GM18907 (cell line): ENCODE data around the gene COL25A1.
"Not testable (repeated sequence)": the region's sequence is repeated elsewhere in the genome, so short reads cannot be mapped to it uniquely, and the experiment has no call there.

ENCODE experiments used
- ATAC-seq: cut with Tn5 transposase; IDR thresholded peaks from one replicate; pipeline ENCODE4 v1.9.1; 2021; ENCODE audit warnings: mild to moderate bottlenecking, moderate library complexity; ENCODE audit not compliant: unreplicated experiment

Gene COL25A1

DNA sequence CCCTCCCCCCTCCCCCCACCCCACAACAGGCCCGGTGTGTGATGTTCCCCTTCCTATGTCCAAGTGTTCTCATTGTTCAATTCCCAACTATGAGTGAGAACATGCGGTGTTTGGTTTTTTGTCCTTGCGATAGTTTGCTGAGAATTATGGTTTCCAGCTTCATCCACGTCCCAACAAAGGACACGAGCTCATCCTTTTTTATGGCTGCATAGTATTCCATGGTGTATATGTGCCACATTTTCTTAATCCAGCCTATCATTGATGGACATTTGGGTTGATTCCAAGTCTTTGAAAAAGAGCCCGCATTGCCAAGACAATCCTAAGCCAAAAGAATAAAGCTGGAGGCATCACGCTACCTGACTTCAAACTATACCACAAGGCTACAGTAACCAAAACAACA lies 231.8 kb downstream of the COL25A1 start:
- not testable (repeated sequence) for ATAC-seq

DNA sequence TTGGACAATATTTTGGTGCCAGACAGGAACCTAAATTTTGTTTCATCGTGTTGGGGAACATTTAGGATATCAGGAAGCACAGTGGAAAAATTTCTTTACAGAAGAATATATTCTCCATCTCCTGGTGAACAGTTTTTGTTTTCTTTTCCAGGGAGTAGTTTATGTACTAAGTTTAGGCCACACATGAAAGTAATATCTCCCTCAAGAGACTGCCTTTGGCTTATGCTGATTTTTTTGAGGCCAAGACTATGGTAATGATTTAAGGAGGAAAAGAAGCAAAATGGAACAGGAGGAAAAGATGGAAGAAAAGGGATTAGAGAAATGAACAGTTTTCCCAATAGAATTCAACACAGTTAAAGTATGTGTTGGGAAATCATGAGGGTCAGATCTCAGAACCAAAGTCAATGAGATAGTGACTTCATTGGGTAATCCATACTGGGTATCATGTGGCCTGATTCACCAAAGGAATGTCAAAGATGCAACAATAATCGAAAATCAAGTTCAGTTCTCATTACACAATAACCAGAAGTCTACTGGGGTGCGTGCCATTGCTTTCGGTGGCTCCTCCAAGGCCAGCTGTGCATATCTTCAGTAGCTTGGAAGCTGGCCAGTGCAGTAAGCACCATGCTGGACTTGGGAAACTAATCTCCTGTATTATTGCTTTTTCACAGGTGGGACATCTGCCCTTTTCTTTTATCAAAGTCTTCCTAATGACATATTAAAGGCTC lies 234.8 kb downstream of the COL25A1 start:
- no peak for ATAC-seq

DNA sequence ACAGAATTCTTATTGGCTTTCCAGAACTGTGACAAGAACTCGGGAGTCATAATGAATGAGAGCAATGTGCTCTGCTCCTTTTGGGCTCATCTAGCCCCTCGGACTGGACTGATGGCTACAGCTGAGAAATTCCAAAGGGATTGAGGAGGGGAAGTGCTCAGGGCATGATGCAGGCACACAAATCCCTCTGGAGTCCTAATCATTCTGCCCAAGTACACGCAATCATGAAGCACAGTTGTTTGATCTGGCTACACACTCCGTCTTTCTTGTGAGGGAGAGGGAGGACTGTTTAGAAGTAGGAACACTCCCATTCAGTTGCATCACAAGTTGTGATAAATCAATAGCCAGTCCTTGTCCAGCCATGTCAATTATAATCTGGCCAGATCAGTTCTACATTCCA lies 237.5 kb downstream of the COL25A1 start:
- ATAC-seq, result no peak

DNA sequence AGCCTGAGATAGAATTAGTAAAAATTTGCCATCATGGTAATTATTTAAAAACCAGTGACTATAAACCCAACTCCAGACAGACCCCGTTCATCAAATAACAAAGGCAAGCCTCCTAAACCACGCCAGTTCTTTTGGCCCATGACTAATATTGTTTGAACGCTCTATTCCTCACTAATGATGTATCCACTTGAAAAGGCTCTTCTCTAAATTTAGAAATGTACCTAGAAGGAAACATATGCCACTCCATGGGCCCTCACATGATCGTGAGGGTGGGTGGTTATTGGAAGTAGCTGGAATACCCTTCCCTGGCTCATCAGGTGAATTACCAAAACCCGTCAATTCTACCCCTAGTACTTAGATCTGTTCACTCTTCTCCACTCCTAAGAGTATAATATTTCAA lies 249.2 kb downstream of the COL25A1 start:
- ATAC-seq, result no peak

DNA sequence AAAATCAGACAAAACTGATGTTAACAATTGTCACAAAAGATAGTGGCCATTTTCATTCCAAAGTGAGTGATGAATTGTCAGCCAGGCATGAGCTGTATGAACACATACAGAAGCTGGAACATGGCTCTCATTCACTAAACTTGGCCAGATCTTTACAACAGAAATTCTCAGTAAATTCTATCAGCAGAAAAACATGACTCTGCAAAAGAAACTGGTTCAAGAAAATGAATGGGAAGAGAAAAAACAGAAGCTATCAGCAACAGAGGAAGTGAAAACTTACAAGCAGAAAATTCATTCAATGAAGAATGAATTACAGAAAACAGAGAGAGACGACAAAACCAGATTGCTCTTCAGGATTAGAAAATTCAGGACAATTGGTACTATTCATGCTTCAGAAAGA lies 249.6 kb downstream of the COL25A1 start:
- no peak for ATAC-seq

DNA sequence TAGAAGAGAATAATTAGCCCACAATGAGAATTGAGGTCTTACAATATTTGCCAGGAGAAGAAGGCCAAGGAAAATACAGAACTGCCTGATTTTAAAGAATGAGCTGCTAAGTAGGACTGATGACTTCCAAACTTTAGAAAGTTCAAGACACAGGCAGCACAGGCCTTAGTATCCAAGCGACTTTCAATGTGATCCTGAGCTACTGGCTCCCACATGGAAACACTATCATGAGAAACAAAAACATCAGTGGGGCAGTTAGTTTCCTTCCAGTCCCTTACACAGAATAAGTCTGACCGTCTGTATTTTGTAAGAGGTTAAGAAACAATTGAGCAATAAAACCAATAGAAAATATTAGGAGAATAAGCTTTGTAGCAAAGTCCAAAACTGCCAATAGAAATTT lies 251.4 kb downstream of the COL25A1 start:
- no peak for ATAC-seq

DNA sequence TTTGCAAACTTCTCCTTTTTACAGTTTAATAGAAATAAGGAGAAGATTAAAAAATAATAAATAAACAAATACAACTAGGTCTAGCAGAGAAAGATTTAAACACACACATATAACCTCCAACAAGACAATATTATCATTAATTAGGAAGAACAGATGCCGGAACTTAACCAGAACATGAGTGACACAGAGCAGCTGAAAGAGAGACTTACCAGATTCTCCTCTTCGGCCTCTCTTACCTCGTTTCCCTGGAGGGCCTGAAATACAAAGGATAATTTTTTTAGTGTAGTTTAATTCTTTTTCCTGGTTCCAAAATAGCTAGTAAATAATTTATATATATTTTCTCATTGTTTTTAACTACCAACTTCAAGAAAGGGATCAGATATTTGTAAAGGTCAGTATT lies 252.5 kb downstream of the COL25A1 start:
- ATAC-seq, result no peak

DNA sequence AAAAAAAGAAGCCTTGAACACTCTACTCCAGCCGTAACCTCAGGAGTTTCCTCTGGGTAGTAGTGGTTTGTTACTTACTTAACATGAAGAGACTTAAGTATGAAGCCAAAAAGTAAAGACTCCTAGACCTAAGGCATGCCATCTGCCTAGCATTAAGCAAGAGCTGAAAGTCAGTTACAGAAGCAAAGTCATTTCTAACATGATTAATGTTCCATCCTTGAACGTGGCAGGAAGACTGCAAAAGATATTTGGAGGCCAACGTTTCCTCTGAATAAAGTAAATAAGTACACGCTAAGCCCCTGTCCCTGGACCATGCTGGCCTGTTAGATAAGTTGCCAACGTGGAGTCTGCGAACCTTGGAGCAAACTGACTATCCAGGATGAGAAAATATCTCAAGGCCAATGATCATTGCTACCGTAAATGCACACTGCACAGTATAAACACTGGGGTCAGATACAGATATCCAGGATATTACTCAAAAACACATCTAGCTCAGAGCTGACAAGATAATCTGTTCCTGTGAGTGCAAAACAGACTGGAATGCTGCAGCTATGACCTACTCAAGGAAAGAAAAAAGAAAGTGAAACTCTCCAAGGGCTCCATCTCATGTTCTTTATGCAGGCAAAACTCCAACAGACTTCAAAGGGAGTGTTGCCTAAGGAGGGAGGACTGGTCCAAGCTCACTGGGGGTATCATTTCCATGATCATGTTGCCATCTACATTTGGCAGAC lies 255.8 kb downstream of the COL25A1 start:
- ATAC-seq, result no peak

DNA sequence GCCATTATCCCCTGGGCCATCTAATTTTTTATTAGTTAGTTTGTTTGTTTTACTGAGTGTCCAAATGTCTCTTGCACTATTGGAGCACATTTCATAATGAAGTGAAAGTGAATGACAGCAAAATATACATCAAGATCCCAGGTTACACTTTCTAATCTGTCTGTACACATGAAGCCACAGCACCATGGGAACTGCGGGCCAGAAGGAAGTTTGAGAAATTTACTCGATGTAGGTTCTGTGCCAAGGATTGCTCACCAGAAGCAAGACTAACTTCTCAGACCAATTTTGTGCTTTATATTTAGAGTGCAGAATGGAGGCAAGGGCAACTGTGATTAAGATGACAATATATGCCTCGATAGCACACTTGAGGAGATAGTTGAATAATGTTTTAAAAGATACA lies 258.0 kb downstream of the COL25A1 start:
- no peak for ATAC-seq

DNA sequence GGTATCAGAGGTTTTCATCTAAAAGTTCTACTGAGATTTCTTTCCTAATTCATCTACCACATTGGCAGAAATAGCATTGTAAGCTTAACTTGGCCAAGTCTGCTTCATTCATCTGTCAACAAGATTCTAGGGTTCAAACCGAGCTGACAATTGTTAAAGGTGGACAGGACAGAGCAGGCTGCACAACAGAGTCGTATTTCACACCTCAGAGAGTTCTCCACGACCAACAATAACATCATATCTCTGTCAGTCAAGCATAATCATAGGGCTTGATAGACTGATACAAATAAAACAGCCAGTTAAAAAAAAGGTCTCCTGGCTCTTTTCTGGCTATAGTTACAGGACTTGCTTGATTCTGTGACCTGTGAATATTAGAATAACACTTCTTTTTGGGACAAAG lies 259.2 kb downstream of the COL25A1 start:
- ATAC-seq, result no peak

DNA sequence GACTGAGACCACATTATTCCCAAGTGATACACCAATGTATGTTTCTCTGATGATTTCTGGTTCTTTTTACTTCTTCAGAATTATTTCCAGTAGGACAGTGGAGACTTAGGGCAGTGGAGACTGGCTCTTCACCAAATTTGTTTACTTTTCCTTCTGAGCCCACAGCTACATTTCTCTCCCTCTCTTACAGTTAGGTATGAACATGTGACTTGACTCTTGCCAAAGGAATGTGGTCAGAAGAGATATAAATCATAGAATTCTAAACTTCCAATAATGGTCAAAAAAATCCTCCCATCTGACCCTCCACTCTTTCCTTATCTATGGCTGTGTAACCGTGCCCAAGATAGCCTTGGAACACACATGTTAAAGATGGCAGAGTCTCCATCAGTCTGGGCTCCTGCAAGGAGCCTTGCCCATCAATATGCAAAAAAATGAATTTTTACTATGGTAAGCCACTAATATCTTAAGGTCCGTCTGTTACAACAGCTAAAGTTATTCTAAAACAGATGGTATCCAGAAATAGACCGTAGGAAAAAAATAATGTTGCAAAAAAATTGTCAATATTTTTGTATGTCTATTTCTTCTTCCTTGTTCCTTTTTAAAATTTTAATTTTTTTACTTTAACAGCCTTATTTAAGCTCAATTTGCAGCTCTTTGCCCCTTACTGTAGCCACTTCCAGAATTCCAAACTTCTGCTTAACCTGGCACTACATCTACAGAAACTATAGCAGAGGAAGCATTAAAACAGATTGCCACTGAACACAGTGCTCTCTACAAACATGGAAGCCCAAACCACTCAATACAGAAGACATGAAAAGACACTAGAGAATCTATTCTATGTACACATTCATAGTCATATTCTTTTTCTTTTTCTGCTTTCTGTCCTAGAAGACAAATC lies 260.7 kb downstream of the COL25A1 start:
- no peak for ATAC-seq

DNA sequence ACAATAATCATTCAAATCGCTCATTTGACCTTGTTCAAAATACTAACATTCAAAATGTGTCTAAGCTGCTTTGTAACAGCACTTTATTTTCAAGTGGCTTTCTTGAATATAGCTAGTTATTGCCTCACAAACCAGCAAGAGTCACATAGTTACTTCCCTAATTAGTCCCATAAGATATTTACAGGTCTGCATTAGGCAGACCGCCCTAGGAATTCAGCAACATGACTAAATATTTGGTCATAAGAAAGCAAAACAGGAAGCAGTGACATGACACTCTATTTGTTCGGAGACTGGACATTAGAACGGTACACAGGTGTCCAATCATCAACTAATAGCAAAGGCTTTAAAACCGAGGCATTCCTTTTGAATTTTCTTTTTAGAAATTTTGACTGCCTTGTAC lies 262.0 kb downstream of the COL25A1 start:
- no peak for ATAC-seq

DNA sequence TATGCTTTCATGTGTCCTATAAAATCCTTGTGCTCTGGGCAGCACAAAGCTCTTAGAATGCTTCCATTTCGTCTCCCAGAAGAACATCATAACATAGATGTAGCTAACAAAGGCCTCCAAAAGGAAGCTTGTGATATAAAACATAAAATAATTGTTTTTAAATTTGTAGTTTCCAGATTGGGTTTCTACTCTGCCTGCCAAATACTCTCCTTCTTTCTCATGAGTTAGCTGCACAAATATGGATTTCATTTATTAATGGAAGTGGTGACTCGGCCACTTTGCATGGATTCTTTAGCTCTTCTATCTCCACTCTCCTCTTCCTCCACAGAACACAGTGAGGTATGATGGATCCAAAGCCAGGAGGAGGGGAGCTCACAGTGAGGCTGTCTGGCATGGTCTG lies 265.4 kb downstream of the COL25A1 start:
- no peak for ATAC-seq

DNA sequence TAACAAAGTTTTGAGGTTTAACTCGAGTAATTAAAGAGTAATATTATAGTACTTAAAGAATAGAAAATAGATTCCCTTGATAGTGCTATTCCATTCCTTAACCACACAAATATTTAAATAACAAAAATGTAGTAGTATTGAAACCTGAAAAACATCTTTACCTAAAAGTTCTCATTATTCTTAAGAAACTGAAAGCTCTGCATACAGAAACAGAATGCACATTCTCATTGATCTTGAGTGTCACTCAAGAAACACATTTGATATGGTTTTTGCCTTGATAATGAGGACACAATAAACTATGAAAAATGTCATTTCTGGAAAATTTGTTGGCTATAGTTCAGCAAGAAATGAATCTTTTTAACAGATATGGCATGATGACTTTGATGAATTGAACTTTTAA lies 268.5 kb downstream of the COL25A1 start:
- no peak for ATAC-seq

DNA sequence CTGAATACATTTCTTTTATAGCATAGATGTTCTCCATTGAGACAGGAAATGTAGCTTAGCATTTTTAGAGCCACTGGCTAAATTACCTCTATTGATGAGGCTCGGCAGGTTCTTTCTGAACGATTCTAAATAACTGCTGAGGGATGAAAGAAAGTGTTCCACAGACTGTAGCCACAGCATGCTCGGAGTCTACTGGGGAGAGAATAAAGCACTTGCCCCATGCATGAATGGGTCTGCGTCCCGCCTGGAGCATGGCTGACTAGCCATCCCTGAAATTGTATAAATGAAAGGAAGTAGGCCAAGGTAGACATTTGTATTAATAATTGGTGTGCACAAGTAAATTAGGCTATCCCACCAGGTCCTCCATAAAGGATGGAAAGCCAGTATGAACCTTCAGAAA lies 269.8 kb downstream of the COL25A1 start:
- no peak for ATAC-seq

DNA sequence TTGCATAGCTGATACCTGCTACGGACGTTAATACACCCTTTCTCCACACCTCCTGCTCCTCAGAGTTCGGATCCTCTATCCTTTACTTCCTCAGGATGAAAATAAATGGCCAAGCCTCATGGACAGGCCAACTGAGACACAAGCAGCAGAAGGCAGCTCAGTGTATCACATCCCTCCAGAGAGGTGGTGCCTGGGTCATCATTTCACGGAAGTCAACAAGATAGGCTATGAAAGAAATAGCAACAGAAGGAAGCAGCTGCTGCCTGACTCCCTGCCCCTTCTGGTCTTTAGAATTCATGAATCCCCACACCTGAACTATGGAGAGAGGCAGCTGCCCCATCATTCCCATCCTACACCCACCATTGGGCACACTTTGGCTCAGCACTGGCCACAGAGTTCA lies 272.5 kb downstream of the COL25A1 start:
- ATAC-seq, result no peak

DNA sequence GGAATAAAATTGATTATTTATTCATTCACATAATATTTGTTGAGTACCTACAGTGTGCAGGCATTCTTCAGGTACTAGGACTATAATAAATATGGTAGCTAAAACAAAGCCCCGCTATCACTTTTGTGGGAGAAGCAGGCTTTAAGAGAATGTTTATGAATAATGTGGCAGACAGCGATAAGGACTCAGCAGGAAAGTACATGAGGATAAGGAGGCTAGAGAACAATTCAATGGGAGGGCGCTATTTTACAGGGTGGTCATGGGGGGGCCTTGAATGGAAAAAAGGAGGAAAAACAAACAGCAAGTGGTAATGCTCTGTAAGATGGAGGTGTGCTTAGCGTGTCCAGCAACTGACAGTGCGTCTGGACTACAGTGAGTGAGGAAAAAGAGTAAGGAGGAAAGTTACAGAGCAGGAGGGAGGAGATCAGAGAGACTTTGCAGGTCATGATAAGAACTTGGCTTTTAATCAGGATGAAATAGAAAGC lies 275.4 kb downstream of the COL25A1 start:
- ATAC-seq, result no peak

DNA sequence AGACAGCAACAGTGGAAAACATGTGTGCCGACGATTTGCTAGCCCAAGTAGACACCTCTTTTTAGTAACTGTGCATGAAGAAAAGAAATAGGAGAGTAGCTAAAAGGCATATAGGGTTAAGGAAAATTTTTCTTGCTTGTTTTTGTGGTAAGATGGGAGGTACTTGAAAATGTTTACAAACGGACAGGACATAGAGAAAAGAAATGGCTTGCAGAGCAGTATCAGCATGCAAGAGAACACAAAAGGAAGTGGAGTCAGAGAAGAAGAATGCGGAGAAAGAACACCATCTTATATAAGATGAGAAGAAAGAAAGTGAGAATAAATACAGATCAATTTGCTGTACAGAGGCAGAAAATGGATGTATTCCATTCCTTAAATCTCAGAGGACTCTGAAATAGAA lies 275.9 kb downstream of the COL25A1 start:
- no peak for ATAC-seq

DNA sequence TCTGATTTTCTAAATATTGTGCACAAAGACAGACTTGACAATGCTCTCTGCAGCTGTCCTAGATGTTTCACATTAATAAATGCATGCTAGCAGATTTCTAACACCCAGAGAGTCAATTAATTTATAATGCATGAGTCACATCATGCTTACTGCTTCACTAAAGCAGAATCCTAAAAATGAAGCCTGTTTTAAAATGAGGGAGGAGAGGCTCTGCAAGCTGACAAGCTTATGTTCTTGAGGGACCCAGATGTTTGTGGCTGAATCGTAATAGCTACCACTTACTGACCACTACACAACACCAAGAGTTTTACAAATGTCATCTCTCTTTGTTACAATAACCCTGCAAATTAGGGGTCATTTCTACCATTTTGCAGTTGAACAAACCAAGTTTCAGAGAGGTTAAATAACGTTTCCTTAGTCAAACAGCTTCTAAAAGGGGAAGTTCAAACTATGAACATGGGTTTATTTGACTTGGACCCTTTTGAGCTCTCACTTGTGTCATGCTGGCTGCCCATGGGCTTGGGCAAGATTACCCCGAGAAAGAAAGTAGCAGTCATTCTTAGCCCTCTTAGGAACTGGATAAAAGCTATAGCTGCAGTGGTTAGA lies 276.9 kb downstream of the COL25A1 start:
- ATAC-seq, result no peak

DNA sequence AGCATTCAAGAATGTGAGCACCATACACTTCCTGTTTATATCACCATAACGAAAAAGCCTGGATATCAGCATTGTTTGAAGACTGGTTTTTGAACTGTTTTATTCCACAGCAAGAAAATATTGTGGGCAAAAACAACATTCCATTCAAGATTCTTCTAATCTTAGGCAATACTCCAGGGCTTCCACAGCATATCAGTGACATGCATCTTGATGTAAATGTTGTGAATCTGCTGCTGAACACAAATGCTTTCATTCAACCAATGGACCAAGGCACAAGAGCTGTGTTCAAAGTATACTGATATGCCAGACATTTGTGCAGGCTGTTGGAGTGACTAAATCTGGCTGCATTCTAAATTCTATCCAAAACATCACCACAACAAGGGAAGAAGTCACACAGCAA lies 279.5 kb downstream of the COL25A1 start:
- ATAC-seq, result no peak

DNA sequence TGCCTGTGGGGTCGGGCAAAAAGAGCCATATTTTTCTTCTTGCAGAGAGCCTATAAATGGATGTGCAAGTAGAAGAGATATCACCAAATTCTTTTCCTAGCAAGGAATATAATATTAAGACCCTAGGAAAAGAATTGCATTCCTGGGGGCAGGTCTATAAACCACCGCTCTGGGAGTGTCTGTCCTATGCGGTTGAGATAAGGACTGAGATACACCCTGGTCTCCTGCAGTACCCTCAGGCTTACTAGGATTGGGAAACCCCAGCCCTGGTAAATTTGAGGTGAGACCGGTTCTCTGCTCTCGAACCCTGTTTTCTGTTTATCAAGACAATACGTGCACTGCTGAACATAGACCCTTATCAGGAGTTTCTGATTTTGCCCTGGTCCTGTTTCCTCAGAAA lies 280.8 kb downstream of the COL25A1 start:
- not testable (repeated sequence) for ATAC-seq
